Measurements from ENCODE around the gene LRRK2. TPM values are rescaled to one million over a fixed set of nuclear protein-coding genes. Genes with fewer than 3 reads are reported as not detected.
A peak's percentile ranks its signal among the peaks of the same experiment; 100 is the strongest.

The LRRK2 gene
- 10 to 100 TPM in 1 of 2 donors, 1 to 10 TPM in 1; 6.9 to 11.5 TPM for total RNA-seq
- polyA plus RNA-seq: 1 to 10 TPM; 1.5 to 2.9 TPM

DNA sequence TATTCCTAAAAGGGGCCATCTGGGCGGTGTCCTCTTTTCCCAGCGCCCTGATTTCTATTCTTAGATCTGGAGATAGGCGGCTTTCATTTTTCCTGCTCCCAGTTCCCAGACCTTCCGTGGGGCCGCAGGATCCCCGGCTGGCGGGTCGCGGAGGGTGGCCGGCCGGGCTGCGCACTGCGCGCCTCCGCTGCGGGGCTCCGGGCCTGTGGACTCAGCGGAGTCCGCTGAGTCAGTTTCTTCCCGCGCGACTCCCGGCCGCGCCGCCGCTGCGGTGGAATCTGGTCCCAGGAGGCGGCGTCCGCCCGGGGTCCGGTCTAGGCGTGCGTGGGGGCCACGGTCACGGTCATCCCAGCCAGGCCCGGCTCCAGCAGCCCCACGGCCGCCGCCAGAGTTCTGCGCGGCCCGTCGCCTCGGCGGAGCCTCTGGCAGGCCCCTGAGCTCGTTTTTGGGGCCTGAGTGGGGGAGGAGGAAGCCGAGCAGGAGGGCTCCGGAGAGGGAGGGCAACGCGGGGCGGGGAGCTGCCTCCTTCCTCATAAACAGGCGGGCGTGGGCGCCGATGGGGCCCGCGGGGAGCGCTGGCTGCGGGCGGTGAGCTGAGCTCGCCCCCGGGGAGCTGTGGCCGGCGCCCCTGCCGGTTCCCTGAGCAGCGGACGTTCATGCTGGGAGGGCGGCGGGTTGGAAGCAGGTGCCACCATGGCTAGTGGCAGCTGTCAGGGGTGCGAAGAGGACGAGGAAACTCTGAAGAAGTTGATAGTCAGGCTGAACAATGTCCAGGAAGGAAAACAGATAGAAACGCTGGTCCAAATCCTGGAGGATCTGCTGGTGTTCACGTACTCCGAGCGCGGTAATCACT, at the start of gene LRRK2:
Gene LRRK2 (plus strand): TSS at position 559 of the 853 bp plus-strand sequence. CDS start 135 bp downstream, at position 694.
- Histone ChIP-seq H3K27me3 (ENCODE audit: control insufficient read depth in 4 of 4, insufficient read depth in 4 of 4, low read length in 3 of 4) (no peaks in the 10 kb centered on the region), H3K9me3 (ENCODE audit: control insufficient read depth in 4 of 4, low read length in 3 of 4) (no peaks in the 10 kb centered on the region), H3K4me1 (ENCODE audit: control insufficient read depth in 4 of 4, insufficient read depth in 4 of 4, low read length in 3 of 4) (peaks cover 0 to 27% (median 3%) of the 10 kb centered on the region in 4 donors), H3K9ac (ENCODE audit: low read depth in 1 of 2, low read length in 2 of 2) (peak within 1 kb of the TSS; percentile 96 to 99), H3K27ac (ENCODE audit: low read depth in 1 of 2, low read length in 2 of 2) (peak within 1 kb of the TSS; percentile 96), H3K36me3 (ENCODE audit: control insufficient read depth in 4 of 4, insufficient read depth in 3 of 4, low read depth in 1 of 4, low read length in 3 of 4) (no peaks in the 10 kb centered on the region), H3K4me3 (ENCODE audit: low read depth in 1 of 3, low read length in 3 of 3) (peak within 1 kb of the TSS; percentile 79 to 90 (median 87))
- DNase-seq (ENCODE audit: low spot score): peak; percentile 69
- TF ChIP-seq HNF4A (conservative IDR thresholded peaks at IDR 0.05): no peak
- peak; percentile 17 for TF ChIP-seq REST (IDR thresholded peaks at IDR 0.05)
- TF ChIP-seq YY1 (IDR thresholded peaks at IDR 0.05): peak; percentile 28
- TF ChIP-seq MAX (IDR thresholded peaks at IDR 0.05): no peak
- TF ChIP-seq HNF4G (IDR thresholded peaks at IDR 0.05): no peak
- no peak for TF ChIP-seq CTCF (IDR thresholded peaks at IDR 0.05; ENCODE audit: low read depth, low read length, missing input control)
- TF ChIP-seq JUND (IDR thresholded peaks at IDR 0.05): no peak
- TF ChIP-seq RXRA (IDR thresholded peaks at IDR 0.05): no peak
- no peak for TF ChIP-seq TAF1 (conservative IDR thresholded peaks at IDR 0.05)
- peak in 1 of 2 donors; percentile 25 for TF ChIP-seq EGR1 (IDR thresholded peaks at IDR 0.05; ENCODE audit: low read depth in 2 of 2)
- TF ChIP-seq RAD21 (IDR thresholded peaks at IDR 0.05): peak in 1 of 2 donors; percentile 24
- 1% methylated on average over 78 of the region's 78 CpGs for WGBS

DNA sequence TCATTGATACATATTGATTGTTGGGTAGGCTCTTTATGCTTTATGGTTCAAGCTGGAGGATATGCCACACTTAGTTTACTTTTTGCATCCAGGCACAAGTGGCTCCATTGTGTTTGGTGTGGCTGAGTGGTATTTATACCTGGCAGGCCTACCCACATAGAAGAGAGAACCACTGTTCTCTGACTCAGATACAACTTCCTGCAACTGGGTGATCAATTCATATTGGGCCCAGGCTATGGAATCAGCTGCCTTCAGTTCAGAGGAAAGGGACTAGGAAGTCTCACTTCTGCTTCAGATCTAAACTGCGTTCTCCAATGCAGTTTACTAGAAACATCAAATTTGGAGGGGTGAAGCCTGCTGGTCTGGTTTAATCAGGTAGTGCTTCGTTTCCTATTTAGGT, 49.8 kb upstream of the LRRK2 start:
- Histone ChIP-seq H3K36me3 (ENCODE audit: control insufficient read depth in 4 of 4, insufficient read depth in 3 of 4, low read depth in 1 of 4, low read length in 3 of 4) (no peaks in the 10 kb centered on the region), H3K4me1 (ENCODE audit: control insufficient read depth in 4 of 4, insufficient read depth in 4 of 4, low read length in 3 of 4) (no peaks in the 10 kb centered on the region), H3K4me3 (ENCODE audit: low read depth in 1 of 3, low read length in 3 of 3) (no peak overlapping the region), H3K27ac (ENCODE audit: low read depth in 1 of 2, low read length in 2 of 2) (no peak overlapping the region), H3K9ac (ENCODE audit: low read depth in 1 of 2, low read length in 2 of 2) (no peak overlapping the region), H3K9me3 (ENCODE audit: control insufficient read depth in 4 of 4, low read length in 3 of 4) (no peaks in the 10 kb centered on the region), H3K27me3 (ENCODE audit: control insufficient read depth in 4 of 4, insufficient read depth in 4 of 4, low read length in 3 of 4) (no peaks in the 10 kb centered on the region)
- DNase-seq (ENCODE audit: low spot score): no peak
- 87% methylated on average over 2 of the region's 2 CpGs for WGBS
- TF ChIP-seq, protein P1, sequence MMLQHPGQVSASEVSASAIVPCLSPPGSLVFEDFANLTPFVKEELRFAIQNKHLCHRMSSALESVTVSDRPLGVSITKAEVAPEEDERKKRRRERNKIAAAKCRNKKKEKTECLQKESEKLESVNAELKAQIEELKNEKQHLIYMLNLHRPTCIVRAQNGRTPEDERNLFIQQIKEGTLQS (IDR thresholded peaks at IDR 0.05): no peak
- no peak for TF ChIP-seq SP1 (IDR thresholded peaks at IDR 0.05)
- TF ChIP-seq REST (IDR thresholded peaks at IDR 0.05): no peak

Data from liver (tissue), 9 donors.